ENCODE results near the gene LKAAEAR1. TPM values are rescaled to one million over a fixed set of nuclear protein-coding genes. Genes with fewer than 3 reads are reported as not detected.

LKAAEAR1 gene
- total and polyA plus RNA-seq, 2 of the 13 experiments (the other 11 are each of a cell fraction or from before 2014, with no cell fraction given), result not detected

DNA sequence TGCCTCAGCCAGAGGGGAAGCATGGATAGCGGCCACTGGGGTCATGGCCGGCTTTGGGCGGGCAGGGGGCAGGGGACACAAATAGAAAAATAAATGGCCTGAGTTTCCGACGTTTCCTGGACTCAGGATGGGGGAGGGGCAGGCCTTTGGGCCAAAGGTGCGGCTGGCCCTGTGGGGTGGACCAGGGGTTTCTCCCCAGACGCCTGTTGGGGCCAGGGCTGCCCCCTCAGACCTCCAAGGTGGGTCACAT lies 27.6 kb downstream of the LKAAEAR1 start (continued):
- TF ChIP-seq, protein P1, sequence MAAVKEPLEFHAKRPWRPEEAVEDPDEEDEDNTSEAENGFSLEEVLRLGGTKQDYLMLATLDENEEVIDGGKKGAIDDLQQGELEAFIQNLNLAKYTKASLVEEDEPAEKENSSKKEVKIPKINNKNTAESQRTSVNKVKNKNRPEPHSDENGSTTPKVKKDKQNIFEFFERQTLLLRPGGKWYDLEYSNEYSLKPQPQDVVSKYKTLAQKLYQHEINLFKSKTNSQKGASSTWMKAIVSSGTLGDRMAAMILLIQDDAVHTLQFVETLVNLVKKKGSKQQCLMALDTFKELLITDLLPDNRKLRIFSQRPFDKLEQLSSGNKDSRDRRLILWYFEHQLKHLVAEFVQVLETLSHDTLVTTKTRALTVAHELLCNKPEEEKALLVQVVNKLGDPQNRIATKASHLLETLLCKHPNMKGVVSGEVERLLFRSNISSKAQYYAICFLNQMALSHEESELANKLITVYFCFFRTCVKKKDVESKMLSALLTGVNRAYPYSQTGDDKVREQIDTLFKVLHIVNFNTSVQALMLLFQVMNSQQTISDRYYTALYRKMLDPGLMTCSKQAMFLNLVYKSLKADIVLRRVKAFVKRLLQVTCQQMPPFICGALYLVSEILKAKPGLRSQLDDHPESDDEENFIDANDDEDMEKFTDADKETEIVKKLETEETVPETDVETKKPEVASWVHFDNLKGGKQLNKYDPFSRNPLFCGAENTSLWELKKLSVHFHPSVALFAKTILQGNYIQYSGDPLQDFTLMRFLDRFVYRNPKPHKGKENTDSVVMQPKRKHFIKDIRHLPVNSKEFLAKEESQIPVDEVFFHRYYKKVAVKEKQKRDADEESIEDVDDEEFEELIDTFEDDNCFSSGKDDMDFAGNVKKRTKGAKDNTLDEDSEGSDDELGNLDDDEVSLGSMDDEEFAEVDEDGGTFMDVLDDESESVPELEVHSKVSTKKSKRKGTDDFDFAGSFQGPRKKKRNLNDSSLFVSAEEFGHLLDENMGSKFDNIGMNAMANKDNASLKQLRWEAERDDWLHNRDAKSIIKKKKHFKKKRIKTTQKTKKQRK (IDR thresholded peaks at IDR 0.05; ENCODE audit: low read length), result no peak
- TF ChIP-seq HNF4A (CRISPR knock-in tag; IDR thresholded peaks at IDR 0.05), result peak; percentile 74
- TF ChIP-seq ZNF160 (CRISPR knock-in tag; IDR thresholded peaks at IDR 0.05), result no peak
- no peak for TF ChIP-seq ZMYM3 (CRISPR knock-in tag; IDR thresholded peaks at IDR 0.05)
- no peak for TF ChIP-seq ZNF512 (CRISPR knock-in tag; IDR thresholded peaks at IDR 0.05)
- TF ChIP-seq ZNF713 (CRISPR knock-in tag; IDR thresholded peaks at IDR 0.05), result no peak
- peak; percentile 89 for TF ChIP-seq ELF3 (CRISPR knock-in tag; IDR thresholded peaks at IDR 0.05)
- TF ChIP-seq FOXC1 (CRISPR knock-in tag; IDR thresholded peaks at IDR 0.05; ENCODE audit: borderline replicate concordance), result no peak; the same call in 1 of the 2 replicates
- TF ChIP-seq NRL (CRISPR knock-in tag; IDR thresholded peaks at IDR 0.05; ENCODE audit: borderline replicate concordance), result no peak
- no peak; a peak in 1 of 4 replicates for TF ChIP-seq HMGXB4 (CRISPR knock-in tag; IDR thresholded peaks at IDR 0.05; ENCODE audit: borderline replicate concordance in 1 of 2, low read depth in 1 of 2)
- TF ChIP-seq, protein P2, sequence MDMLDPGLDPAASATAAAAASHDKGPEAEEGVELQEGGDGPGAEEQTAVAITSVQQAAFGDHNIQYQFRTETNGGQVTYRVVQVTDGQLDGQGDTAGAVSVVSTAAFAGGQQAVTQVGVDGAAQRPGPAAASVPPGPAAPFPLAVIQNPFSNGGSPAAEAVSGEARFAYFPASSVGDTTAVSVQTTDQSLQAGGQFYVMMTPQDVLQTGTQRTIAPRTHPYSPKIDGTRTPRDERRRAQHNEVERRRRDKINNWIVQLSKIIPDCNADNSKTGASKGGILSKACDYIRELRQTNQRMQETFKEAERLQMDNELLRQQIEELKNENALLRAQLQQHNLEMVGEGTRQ (IDR thresholded peaks at IDR 0.05; ENCODE audit: low read depth, low read length), result no peak
- TF ChIP-seq, protein P2 (CRISPR knock-in tag; IDR thresholded peaks at IDR 0.05; ENCODE audit: borderline replicate concordance), result no peak; the same call in 1 of the 2 replicates
- TF ChIP-seq, protein P3, sequence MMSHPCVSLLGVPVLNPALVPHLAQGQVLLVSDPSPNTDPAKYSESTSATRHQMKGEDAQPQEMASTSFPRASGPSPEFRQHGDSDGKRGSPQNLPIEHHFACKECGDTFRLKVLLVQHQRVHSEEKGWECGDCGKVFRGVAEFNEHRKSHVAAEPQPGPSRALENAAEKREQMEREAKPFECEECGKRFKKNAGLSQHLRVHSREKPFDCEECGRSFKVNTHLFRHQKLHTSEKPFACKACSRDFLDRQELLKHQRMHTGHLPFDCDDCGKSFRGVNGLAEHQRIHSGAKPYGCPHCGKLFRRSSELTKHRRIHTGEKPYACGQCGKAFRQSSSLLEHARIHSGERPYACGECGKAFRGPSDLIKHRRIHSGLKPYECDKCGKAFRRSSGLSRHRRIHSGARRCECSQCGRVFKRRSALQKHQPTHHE (CRISPR knock-in tag; IDR thresholded peaks at IDR 0.05; ENCODE audit: borderline replicate concordance), result no peak
- TF ChIP-seq ZNF34 (CRISPR knock-in tag; IDR thresholded peaks at IDR 0.05; ENCODE audit: borderline replicate concordance), result 0 out of 2 replicates have a peak, but pooled peaks have one; percentile 10
- no peak for TF ChIP-seq ZFP37 (CRISPR knock-in tag; IDR thresholded peaks at IDR 0.05; ENCODE audit: borderline replicate concordance)
- TF ChIP-seq CAMTA2 (CRISPR knock-in tag; IDR thresholded peaks at IDR 0.05; ENCODE audit: borderline replicate concordance), result no peak
- no peak for TF ChIP-seq PTBP1 (IDR thresholded peaks at IDR 0.05; ENCODE audit: low read depth, low read length, poor library complexity, severe bottlenecking)

Data from HepG2 (cell line).